ENCODE data around the gene SH3D19. TPM values are rescaled to one million over a fixed set of nuclear protein-coding genes. Genes with fewer than 3 reads are reported as not detected.

Gene SH3D19
- total RNA-seq, 1 donor from 2014 or later: 39.3 TPM

DNA sequence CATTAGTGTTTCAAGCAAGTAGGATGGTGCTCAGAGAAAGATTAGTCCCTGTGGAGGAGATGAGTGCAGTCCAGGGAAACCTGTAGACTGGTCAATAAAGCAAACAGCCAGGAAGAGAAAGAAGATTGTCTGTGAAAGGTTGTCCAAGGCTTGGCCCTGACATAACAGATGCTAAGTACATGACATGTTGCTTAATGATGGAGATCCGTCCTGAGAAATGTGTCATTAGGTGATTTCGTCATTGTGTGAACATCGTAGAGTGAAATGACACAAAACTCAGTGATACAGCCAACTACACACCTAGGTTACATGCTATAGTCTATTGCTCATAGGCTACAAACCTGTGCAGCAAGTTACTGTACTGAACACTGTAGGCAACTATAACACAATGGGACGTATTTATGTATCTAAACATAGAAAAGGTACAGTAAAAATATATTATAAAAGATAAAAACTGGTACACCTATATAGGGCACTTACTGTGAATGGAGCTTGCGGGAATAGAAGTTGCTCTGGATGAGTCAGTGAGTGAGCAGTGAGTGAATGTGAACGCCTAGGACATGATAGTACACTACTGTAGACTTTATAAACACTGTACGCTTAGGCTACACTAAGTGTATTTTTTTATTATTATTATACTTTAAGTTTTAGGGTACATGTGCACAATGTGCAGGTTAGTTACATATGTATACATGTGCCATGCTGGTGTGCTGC is 57.4 kb downstream of the SH3D19 start:
- H3K36me3 Mint-ChIP-seq: peaks cover 12% of the 10 kb centered on the region
- TF ChIP-seq, protein P1, sequence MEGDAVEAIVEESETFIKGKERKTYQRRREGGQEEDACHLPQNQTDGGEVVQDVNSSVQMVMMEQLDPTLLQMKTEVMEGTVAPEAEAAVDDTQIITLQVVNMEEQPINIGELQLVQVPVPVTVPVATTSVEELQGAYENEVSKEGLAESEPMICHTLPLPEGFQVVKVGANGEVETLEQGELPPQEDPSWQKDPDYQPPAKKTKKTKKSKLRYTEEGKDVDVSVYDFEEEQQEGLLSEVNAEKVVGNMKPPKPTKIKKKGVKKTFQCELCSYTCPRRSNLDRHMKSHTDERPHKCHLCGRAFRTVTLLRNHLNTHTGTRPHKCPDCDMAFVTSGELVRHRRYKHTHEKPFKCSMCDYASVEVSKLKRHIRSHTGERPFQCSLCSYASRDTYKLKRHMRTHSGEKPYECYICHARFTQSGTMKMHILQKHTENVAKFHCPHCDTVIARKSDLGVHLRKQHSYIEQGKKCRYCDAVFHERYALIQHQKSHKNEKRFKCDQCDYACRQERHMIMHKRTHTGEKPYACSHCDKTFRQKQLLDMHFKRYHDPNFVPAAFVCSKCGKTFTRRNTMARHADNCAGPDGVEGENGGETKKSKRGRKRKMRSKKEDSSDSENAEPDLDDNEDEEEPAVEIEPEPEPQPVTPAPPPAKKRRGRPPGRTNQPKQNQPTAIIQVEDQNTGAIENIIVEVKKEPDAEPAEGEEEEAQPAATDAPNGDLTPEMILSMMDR (IDR thresholded peaks at IDR 0.05): no peak
- TF ChIP-seq EZH2phosphoT487 (IDR thresholded peaks at IDR 0.05) (no peak), EZH2 (IDR thresholded peaks at IDR 0.05) (no peak)
- no peak overlapping the region for H3K4me3 Mint-ChIP-seq
- Histone ChIP-seq H3K79me2 (ENCODE audit: low read depth) (peaks cover 68% of the 10 kb centered on the region), H4K20me1 (ENCODE audit: low read depth) (peaks cover 3% of the 10 kb centered on the region), H3F3A (ENCODE audit: low read depth) (no peaks in the 10 kb centered on the region), H3K9me3 (ENCODE audit: low read depth) (no peaks in the 10 kb centered on the region), H3K4me2 (no peak overlapping the region), H3K27ac (no peak overlapping the region), H2AFZ (replicated peaks) (no peak overlapping the region), H3K27me3 (no peaks in the 10 kb centered on the region), H3K36me3 (no peaks in the 10 kb centered on the region), H3K4me3 (no peak overlapping the region), H3K4me1 (no peaks in the 10 kb centered on the region), H3K9ac (no peak overlapping the region)
- H3K9me3 Mint-ChIP-seq: peaks cover 4% of the 10 kb centered on the region
- H3K27me3 Mint-ChIP-seq (ENCODE audit: insufficient read depth, low read depth): no peaks in the 10 kb centered on the region
- no peak overlapping the region for H3K27ac Mint-ChIP-seq
- no peaks in the 10 kb centered on the region for H3K4me1 Mint-ChIP-seq
- no peak for DNase-seq (ENCODE audit: low spot score)

DNA sequence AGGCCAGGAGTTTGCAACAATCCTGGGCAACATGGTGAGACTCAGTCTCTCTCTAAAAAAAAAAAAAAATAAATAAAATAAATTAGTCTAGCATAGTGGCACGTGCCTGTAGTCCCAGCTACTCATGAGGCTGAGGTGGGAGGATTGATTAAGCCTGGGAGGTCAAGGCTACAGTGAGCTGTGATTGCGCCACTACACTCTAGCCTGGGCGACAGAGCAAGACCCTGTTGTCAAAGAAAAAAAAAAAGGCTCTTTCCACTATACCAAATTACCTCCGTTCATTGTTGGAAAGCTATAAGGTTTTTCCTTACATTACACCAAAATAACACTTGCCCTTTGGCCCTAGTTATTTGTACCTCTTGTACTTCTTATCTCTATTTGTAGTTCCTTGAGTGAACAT is 58.3 kb downstream of the SH3D19 start:
- H3K27me3 ChIP-seq: no peaks in the 10 kb centered on the region
- TF ChIP-seq EZH2 (IDR thresholded peaks at IDR 0.05) (no peak), EZH2phosphoT487 (IDR thresholded peaks at IDR 0.05) (no peak)
- TF ChIP-seq, protein P1 (IDR thresholded peaks at IDR 0.05): no peak
- H3K4me1 ChIP-seq: no peaks in the 10 kb centered on the region
- no peak for DNase-seq (ENCODE audit: low spot score)
- H3K79me2 ChIP-seq (ENCODE audit: low read depth): peaks cover 70% of the 10 kb centered on the region
- no peak overlapping the region for H2AFZ ChIP-seq (replicated peaks)
- Mint-ChIP-seq H3K27me3 (ENCODE audit: insufficient read depth, low read depth) (no peaks in the 10 kb centered on the region), H3K27ac (no peak overlapping the region), H3K36me3 (peaks cover 14% of the 10 kb centered on the region), H3K4me3 (no peak overlapping the region), H3K9me3 (peaks cover 4% of the 10 kb centered on the region), H3K4me1 (no peaks in the 10 kb centered on the region)
- no peak overlapping the region for H3K9ac ChIP-seq
- no peak overlapping the region for H3K4me2 ChIP-seq
- no peak overlapping the region for H3K4me3 ChIP-seq
- no peaks in the 10 kb centered on the region for H3F3A ChIP-seq (ENCODE audit: low read depth)
- H3K9me3 ChIP-seq (ENCODE audit: low read depth): no peaks in the 10 kb centered on the region
- H4K20me1 ChIP-seq (ENCODE audit: low read depth): peaks cover 3% of the 10 kb centered on the region
- H3K36me3 ChIP-seq: no peaks in the 10 kb centered on the region
- H3K27ac ChIP-seq: no peak overlapping the region

DNA sequence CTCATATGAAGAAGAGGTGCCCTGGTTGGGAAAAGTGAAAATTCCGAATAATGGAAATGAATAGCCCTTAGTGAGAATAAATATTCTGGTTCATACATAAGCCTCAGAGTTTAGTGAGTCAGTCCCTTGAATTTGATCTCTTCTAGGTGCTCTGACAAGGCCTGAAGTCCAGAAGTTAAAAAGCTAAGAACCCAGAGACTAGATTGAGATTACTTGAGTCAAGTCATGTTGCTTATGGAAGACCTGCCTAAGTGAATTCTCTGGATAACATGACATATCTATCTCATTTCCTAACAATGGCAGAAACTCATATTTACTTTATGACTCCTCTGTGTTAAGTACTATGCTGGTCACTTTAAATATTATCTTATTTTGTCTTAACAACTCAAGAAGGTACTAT is 58.9 kb downstream of the SH3D19 start:
- Mint-ChIP-seq H3K27me3 (ENCODE audit: insufficient read depth, low read depth) (no peaks in the 10 kb centered on the region), H3K27ac (no peak overlapping the region), H3K9me3 (peaks cover 4% of the 10 kb centered on the region), H3K4me3 (no peak overlapping the region), H3K4me1 (no peaks in the 10 kb centered on the region), H3K36me3 (peaks cover 14% of the 10 kb centered on the region)
- DNase-seq (ENCODE audit: low spot score): no peak
- no peak overlapping the region for H3K9ac ChIP-seq
- H3F3A ChIP-seq (ENCODE audit: low read depth): no peaks in the 10 kb centered on the region
- H3K4me1 ChIP-seq: no peaks in the 10 kb centered on the region
- H3K4me2 ChIP-seq: no peak overlapping the region
- H3K27ac ChIP-seq: no peak overlapping the region
- H3K9me3 ChIP-seq (ENCODE audit: low read depth): no peaks in the 10 kb centered on the region
- no peaks in the 10 kb centered on the region for H3K27me3 ChIP-seq
- no peaks in the 10 kb centered on the region for H3K36me3 ChIP-seq
- H2AFZ ChIP-seq (replicated peaks): no peak overlapping the region
- H3K79me2 ChIP-seq (ENCODE audit: low read depth): peaks cover 70% of the 10 kb centered on the region
- TF ChIP-seq EZH2phosphoT487 (IDR thresholded peaks at IDR 0.05) (no peak), EZH2 (IDR thresholded peaks at IDR 0.05) (no peak)
- TF ChIP-seq, protein P1 (IDR thresholded peaks at IDR 0.05): no peak
- peaks cover 3% of the 10 kb centered on the region for H4K20me1 ChIP-seq (ENCODE audit: low read depth)
- H3K4me3 ChIP-seq: no peak overlapping the region
